Stimulated activated naive B cell treated with anti-CD40 and anti-IgM and Interleukin-4, amounts not matched to agents 10 μg/mL and 1 μg/mL and 100 μg/mL, for 72 hours (primary cell): ENCODE results near the gene HUNK.

Experiments
- ATAC-seq, 2 donors: fragments of 150-1000 bp; cut with Tn5 transposase; replicated peaks; 2 replicates each; pipeline ENCODE4 v1.10.0; 2021; ENCODE audit warnings: moderate library complexity in 1 of 2
- DNase-seq: peaks from one replicate; pipeline ENCODE4 v3.0.0; 2021
- H3K27ac Mint-ChIP-seq: one replicate; pipeline ENCODE4 v1.8.0; 2022; ENCODE audit warnings: mild to moderate bottlenecking, mixed read lengths
- H3K27me3 Mint-ChIP-seq, 2 donors: one replicate each; pipeline ENCODE4 v1.8.0; 2022; ENCODE audit warnings: mixed read lengths in 2 of 2
- H3K36me3 Mint-ChIP-seq, 2 donors: one replicate each; pipeline ENCODE4 v1.8.0; 2022; ENCODE audit warnings: mixed read lengths in 2 of 2, mild to moderate bottlenecking in 1 of 2
- H3K4me1 Mint-ChIP-seq, 2 donors: one replicate each; pipeline ENCODE4 v1.8.0; 2022; ENCODE audit warnings: mixed read lengths in 2 of 2, mild to moderate bottlenecking in 1 of 2
- H3K4me3 Mint-ChIP-seq, 2 donors: one replicate each; pipeline ENCODE4 v1.8.0; 2022; ENCODE audit warnings: mild to moderate bottlenecking in 2 of 2, mixed read lengths in 2 of 2, moderate library complexity in 1 of 2
- H3K9me3 Mint-ChIP-seq, 2 donors: one replicate each; pipeline ENCODE4 v1.8.0; 2022; ENCODE audit warnings: mixed read lengths in 2 of 2, mild to moderate bottlenecking in 1 of 2

Gene HUNK

GRCh38 chr21:31959881-31960280, 87.1 kb downstream of the HUNK start:
- Mint-ChIP-seq H3K27ac (no peak overlapping the region), H3K9me3 (peaks cover 2 to 4% of the 10 kb centered on the region in 2 donors), H3K36me3 (no peaks in the 10 kb centered on the region), H3K27me3 (peaks cover 4 to 5% of the 10 kb centered on the region in 2 donors), H3K4me1 (no peaks in the 10 kb centered on the region), H3K4me3 (no peak overlapping the region)
- DNase-seq: no peak
- no peak for ATAC-seq

- ATAC-seq: no peak
- Mint-ChIP-seq H3K4me3 (no peak overlapping the region), H3K4me1 (no peaks in the 10 kb centered on the region), H3K9me3 (peaks cover 2 to 4% of the 10 kb centered on the region in 2 donors), H3K27me3 (peaks cover 4 to 5% of the 10 kb centered on the region in 2 donors), H3K36me3 (no peaks in the 10 kb centered on the region), H3K27ac (no peak overlapping the region)
- no peak for DNase-seq
Measured at GRCh38 chr21:31961027-31961426, 88.2 kb downstream of the HUNK start.

DNA sequence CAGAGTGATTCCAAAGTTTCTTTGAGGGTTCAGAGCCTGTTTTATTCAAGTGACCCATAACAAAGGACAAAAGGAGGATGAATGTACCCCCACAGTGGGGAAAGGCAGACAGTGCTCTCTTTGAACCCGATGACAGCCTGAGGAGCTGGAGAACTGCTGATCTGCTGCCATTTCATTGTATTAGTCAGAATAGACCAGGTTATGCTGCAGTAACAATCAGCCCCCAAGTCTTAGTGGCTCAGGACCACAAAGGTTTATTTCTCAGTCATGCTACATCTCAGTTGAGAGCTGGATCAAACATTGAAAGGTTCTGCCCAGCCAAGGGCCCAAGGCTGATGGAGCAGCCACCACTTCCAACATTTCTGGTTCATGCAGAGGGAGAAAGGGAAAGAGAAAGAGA, 88.9 kb downstream of the HUNK start:
- no peak overlapping the region for H3K27ac Mint-ChIP-seq
- no peak overlapping the region for H3K4me3 Mint-ChIP-seq
- no peaks in the 10 kb centered on the region for H3K4me1 Mint-ChIP-seq
- DNase-seq (no peak), ATAC-seq (no peak)
- H3K36me3 Mint-ChIP-seq: no peaks in the 10 kb centered on the region
- H3K27me3 Mint-ChIP-seq: peaks cover 4 to 5% of the 10 kb centered on the region in 2 donors
- H3K9me3 Mint-ChIP-seq: peaks cover 2 to 4% of the 10 kb centered on the region in 2 donors

DNA sequence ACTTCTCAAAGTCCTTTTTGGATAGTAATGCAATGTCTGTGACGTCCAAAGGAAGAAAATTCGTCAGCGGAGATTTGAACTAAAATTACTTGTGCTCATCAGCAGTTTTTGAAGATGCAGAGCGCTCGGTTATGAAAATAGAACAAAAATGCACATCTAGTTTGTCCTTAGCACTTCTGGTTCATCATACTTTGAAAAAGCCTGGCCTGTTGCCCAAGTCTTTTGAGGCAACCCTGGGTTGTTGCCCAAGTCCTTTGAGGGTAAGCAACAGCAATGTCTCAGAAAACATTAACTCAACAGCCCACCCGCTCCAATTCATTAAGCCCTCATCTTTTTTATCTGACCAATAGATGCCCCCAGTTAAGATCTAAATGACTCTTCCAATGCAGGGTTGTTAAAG, 91.9 kb downstream of the HUNK start:
- Mint-ChIP-seq H3K9me3 (peaks cover 0 to 2% of the 10 kb centered on the region in 2 donors), H3K36me3 (no peaks in the 10 kb centered on the region), H3K27ac (no peak overlapping the region), H3K4me1 (no peaks in the 10 kb centered on the region), H3K27me3 (peaks cover 0 to 4% of the 10 kb centered on the region in 2 donors), H3K4me3 (no peak overlapping the region)
- ATAC-seq: no peak
- DNase-seq: no peak

DNA sequence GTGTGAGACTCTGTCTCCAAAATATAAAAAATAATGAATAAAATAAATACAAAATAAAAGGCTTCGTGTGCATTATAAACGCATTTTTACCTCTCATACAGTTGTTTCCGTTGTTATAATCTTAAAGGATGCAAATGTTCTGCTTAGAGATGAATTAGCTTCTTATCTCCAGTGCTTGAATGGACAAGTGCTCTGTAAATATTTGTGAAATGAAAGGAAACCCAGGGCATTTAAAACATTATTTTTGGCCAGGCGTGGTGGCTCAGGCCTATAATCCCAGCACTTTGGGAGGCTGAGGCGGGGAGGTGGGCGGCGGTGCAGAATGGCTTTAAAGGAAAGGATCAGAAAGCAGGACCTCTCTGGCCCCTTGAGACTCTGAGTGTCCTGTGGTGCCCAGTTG, 94.5 kb downstream of the HUNK start:
- no peak overlapping the region for H3K4me3 Mint-ChIP-seq
- peaks cover 0 to under 1% of the 10 kb centered on the region in 2 donors for H3K9me3 Mint-ChIP-seq
- H3K27me3 Mint-ChIP-seq: peaks cover 2 to 4% of the 10 kb centered on the region in 2 donors
- no peak for ATAC-seq
- no peak for DNase-seq
- no peaks in the 10 kb centered on the region for H3K4me1 Mint-ChIP-seq
- H3K27ac Mint-ChIP-seq: no peak overlapping the region
- no peaks in the 10 kb centered on the region for H3K36me3 Mint-ChIP-seq

GRCh38 chr21:31972622-31973021, 99.8 kb downstream of the HUNK start:
- no peak for ATAC-seq

GRCh38 chr21:31973402-31973944, 100.7 kb downstream of the HUNK start:
- peaks cover 0 to 2% of the 10 kb centered on the region in 2 donors for H3K36me3 Mint-ChIP-seq
- no peak for DNase-seq
- H3K4me3 Mint-ChIP-seq: no peak overlapping the region
- no peak overlapping the region for H3K27ac Mint-ChIP-seq
- H3K27me3 Mint-ChIP-seq: peaks cover 0 to 31% of the 10 kb centered on the region in 2 donors
- H3K9me3 Mint-ChIP-seq: peaks cover 8 to 12% of the 10 kb centered on the region in 2 donors
- no peaks in the 10 kb centered on the region for H3K4me1 Mint-ChIP-seq
- ATAC-seq: no peak

More at GRCh38 chr21:31972622-31973021, 99.8 kb downstream of the HUNK start:
- Mint-ChIP-seq H3K27me3 (peaks cover 0 to 31% of the 10 kb centered on the region in 2 donors), H3K27ac (no peak overlapping the region), H3K36me3 (peaks cover 0 to 2% of the 10 kb centered on the region in 2 donors), H3K4me3 (no peak overlapping the region), H3K4me1 (no peaks in the 10 kb centered on the region), H3K9me3 (peaks cover 8 to 12% of the 10 kb centered on the region in 2 donors)
- no peak for DNase-seq

DNA sequence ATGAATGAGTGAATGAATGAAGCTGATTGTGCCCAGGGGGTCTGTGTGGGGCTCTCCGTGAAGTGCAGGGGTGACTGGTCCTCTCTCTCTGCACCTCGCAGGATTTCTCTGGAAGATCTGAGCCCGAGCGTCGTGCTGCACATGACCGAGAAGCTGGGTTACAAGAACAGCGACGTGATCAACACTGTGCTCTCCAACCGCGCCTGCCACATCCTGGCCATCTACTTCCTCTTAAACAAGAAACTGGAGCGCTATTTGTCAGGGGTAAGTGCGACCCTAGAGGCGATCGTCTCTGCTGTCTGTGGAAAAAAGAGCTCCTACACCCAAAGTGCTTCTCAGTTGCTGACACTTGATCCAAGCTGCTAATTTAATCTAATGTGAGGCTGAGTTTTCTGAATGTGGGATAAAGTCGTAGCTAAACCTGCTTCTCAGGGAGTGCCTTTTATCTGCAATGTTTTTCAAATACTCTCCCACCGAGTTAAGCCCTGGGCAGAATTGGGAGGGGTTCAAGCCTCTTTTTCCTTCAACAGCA, 101.7 kb downstream of the HUNK start:
- H3K36me3 Mint-ChIP-seq: peaks cover 0 to 2% of the 10 kb centered on the region in 2 donors
- ATAC-seq: peak; percentile 55 to 64
- no peaks in the 10 kb centered on the region for H3K4me1 Mint-ChIP-seq
- peaks cover 8 to 12% of the 10 kb centered on the region in 2 donors for H3K9me3 Mint-ChIP-seq
- DNase-seq: no peak
- no peak overlapping the region for H3K27ac Mint-ChIP-seq
- peaks cover 0 to 31% of the 10 kb centered on the region in 2 donors for H3K27me3 Mint-ChIP-seq
- H3K4me3 Mint-ChIP-seq: no peak overlapping the region

DNA sequence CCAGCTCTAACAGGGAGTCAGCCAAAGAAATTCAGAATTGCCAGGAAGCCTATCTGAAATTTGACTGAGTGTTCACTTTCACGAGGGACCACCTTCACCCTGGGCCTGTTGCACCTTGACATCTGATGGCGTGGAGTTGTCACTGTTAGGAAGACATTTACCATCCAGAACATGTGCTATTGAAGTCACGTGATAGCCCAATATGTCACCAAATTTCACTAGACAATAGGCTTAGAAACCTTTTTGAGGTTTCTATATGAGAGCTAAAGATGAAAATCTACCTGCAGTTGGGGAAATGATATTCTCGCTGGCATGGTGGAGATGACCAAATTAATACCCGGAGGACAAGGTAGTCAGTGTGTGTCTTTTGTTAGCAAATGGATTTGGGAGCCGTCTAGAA, 102.7 kb downstream of the HUNK start:
- no peak overlapping the region for H3K27ac Mint-ChIP-seq
- no peak overlapping the region for H3K4me3 Mint-ChIP-seq
- ATAC-seq: no peak
- H3K4me1 Mint-ChIP-seq: no peaks in the 10 kb centered on the region
- H3K36me3 Mint-ChIP-seq: peaks cover 0 to 2% of the 10 kb centered on the region in 2 donors
- H3K9me3 Mint-ChIP-seq: peaks cover 8 to 12% of the 10 kb centered on the region in 2 donors
- DNase-seq: no peak
- peaks cover 0 to 31% of the 10 kb centered on the region in 2 donors for H3K27me3 Mint-ChIP-seq

- no peak for ATAC-seq
- H3K4me3 Mint-ChIP-seq: no peak overlapping the region
- H3K9me3 Mint-ChIP-seq: peaks cover 10 to 12% of the 10 kb centered on the region in 2 donors
- H3K27ac Mint-ChIP-seq: no peak overlapping the region
- DNase-seq: no peak
- H3K36me3 Mint-ChIP-seq: peaks cover 0 to 2% of the 10 kb centered on the region in 2 donors
- no peaks in the 10 kb centered on the region for H3K4me1 Mint-ChIP-seq
- peaks cover 4 to 24% of the 10 kb centered on the region in 2 donors for H3K27me3 Mint-ChIP-seq
Measured at GRCh38 chr21:31977816-31978215, 105.0 kb downstream of the HUNK start.

- H3K4me1 Mint-ChIP-seq: no peaks in the 10 kb centered on the region
- DNase-seq (no peak), ATAC-seq (no peak)
- no peak overlapping the region for H3K4me3 Mint-ChIP-seq
- H3K36me3 Mint-ChIP-seq: no peaks in the 10 kb centered on the region
- peaks cover 7 to 9% of the 10 kb centered on the region in 2 donors for H3K9me3 Mint-ChIP-seq
- H3K27ac Mint-ChIP-seq: no peak overlapping the region
- H3K27me3 Mint-ChIP-seq: peaks cover 0 to 4% of the 10 kb centered on the region in 2 donors
Measured at GRCh38 chr21:31983120-31983519, 110.3 kb downstream of the HUNK start.

DNA sequence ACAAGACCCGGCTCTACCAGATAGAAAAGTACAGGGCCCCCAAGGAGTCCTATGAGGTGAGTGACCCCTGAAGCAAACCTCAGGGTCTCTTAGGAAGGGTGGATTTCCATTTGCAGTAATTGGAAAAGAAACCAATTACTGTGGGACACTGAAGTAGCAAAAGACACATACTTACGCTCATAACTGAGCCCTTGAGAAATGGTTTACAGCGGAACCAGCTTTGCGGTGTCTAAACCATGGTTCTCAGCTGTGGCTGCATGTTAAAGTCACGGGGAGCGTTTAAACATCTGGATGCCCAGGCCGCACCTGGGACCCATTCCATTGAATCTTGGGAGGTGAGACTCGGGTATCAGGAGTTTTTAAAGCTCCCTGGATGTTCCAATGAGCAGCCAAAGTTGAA, 110.7 kb downstream of the HUNK start:
- H3K27me3 Mint-ChIP-seq: peaks cover 0 to 4% of the 10 kb centered on the region in 2 donors
- ATAC-seq (no peak), DNase-seq (no peak)
- H3K9me3 Mint-ChIP-seq: peaks cover 7 to 9% of the 10 kb centered on the region in 2 donors
- H3K36me3 Mint-ChIP-seq: no peaks in the 10 kb centered on the region
- no peaks in the 10 kb centered on the region for H3K4me1 Mint-ChIP-seq
- H3K4me3 Mint-ChIP-seq: no peak overlapping the region
- H3K27ac Mint-ChIP-seq: no peak overlapping the region

GRCh38 chr21:31985398-31985797, 112.6 kb downstream of the HUNK start:
- no peak for DNase-seq
- Mint-ChIP-seq H3K4me3 (no peak overlapping the region), H3K27ac (no peak overlapping the region), H3K36me3 (no peaks in the 10 kb centered on the region), H3K4me1 (no peaks in the 10 kb centered on the region), H3K27me3 (peaks cover 0 to 4% of the 10 kb centered on the region in 2 donors), H3K9me3 (peaks cover 7 to 9% of the 10 kb centered on the region in 2 donors)
- no peak for ATAC-seq

- Mint-ChIP-seq H3K36me3 (no peaks in the 10 kb centered on the region), H3K27ac (no peak overlapping the region), H3K4me1 (no peaks in the 10 kb centered on the region), H3K4me3 (no peak overlapping the region), H3K9me3 (peaks cover 3 to 7% of the 10 kb centered on the region in 2 donors), H3K27me3 (peaks cover 0 to under 1% of the 10 kb centered on the region in 2 donors)
- DNase-seq (no peak), ATAC-seq (no peak)
Measured at GRCh38 chr21:31986035-31986856, 113.4 kb downstream of the HUNK start.

DNA sequence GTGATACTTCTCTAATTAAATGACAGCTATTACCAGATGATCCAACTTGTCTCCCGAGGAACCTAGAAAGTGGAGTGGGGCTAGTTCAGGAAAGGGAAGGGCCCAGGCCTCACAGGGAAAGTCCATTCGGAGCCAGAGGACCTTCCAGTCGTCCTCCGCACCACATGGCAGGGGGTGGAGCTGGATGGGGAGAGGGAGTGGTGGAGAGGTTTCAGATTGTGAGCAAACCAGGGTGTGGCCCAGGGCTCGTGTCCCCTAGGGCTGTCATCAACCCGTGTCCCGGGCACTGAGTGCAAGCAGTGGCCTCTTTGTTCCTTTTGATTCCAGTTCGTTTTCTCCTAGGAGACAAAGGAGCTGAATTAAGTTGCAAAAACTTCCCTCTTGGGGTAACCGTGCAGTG, 114.9 kb downstream of the HUNK start:
- H3K27me3 Mint-ChIP-seq: peaks cover 0 to 4% of the 10 kb centered on the region in 2 donors
- H3K27ac Mint-ChIP-seq: no peak overlapping the region
- H3K9me3 Mint-ChIP-seq: peaks cover 3 to 7% of the 10 kb centered on the region in 2 donors
- no peak for DNase-seq
- H3K36me3 Mint-ChIP-seq: no peaks in the 10 kb centered on the region
- no peaks in the 10 kb centered on the region for H3K4me1 Mint-ChIP-seq
- no peak overlapping the region for H3K4me3 Mint-ChIP-seq
- no peak for ATAC-seq
